K562 (cell line): ENCODE results near the gene CSNK2A1. TPM values are rescaled to one million over a fixed set of nuclear protein-coding genes. Genes with fewer than 3 reads are reported as not detected.

ENCODE experiments used
- GTF2E2 ChIP-seq: fragments of 200-800 bp; sonication (Bioruptor generic); IDR thresholded peaks from 2 replicates; pipeline ENCODE4 v1.6.1; 2016; ENCODE audit warnings: missing genetic modification characterization, missing compliant biosample characterization
- MIER1 ChIP-seq: fragments of 450-650 bp; IDR thresholded peaks from 2 replicates; pipeline ENCODE4 v1.6.1; 2016; ENCODE audit warnings: antibody characterized with exemption, mild to moderate bottlenecking, low read depth
- NFRKB ChIP-seq: fragments of 450-650 bp; IDR thresholded peaks from 2 replicates; pipeline ENCODE4 v1.6.1; 2016; ENCODE audit warnings: low read depth
- NONO ChIP-seq, 2 experiments: fragments of 200-400 bp in 1 of 2; fragments of 450-650 bp in 1 of 2; formaldehyde crosslinking in 1 of 2; IDR thresholded peaks; 2 replicates each; pipeline ENCODE4 v1.6.1; 2017; ENCODE audit warnings: low read depth in 2 of 2, mild to moderate bottlenecking in 2 of 2, moderate library complexity in 2 of 2, low read length in 1 of 2
- RB1 ChIP-seq: fragments of 450-650 bp; IDR thresholded peaks from 2 replicates; pipeline ENCODE4 v1.6.1; 2017; ENCODE audit warnings: low read depth, mild to moderate bottlenecking
- SMAD3 ChIP-seq: fragments of 450-650 bp; formaldehyde crosslinking; conservative IDR thresholded peaks from 2 replicates; pipeline ENCODE4 v1.4.0; 2020; ENCODE audit warnings: mild to moderate bottlenecking
- TAF9B ChIP-seq: fragments of 450-650 bp; IDR thresholded peaks from 2 replicates; pipeline ENCODE4 v1.6.1; 2018; ENCODE audit warnings: mild to moderate bottlenecking; ENCODE audit not compliant: partially characterized antibody
- ZNF561 ChIP-seq: fragments of 450-650 bp; formaldehyde crosslinking; conservative IDR thresholded peaks from 2 replicates; pipeline ENCODE4 v1.4.0; 2020; ENCODE audit warnings: mild to moderate bottlenecking, moderate library complexity
- polyA plus RNA-seq, 8 experiments: library from polyadenylated mRNA; depleted of rRNA in 4 of 8; stranded (reverse) in 5 of 8; unstranded in 3 of 8; fragments of >200 nt; fragmentation: Nextera tagmentation in 2 of 8; fragmentation: Illumina TruSeq in 1 of 8; extraction: Ambion mirVana in 2 of 8; extraction: Trizol in 1 of 8; gene quantifications; 2 replicates each; pipeline versions ENCODE4 v1.2.1 to v1.2.3, GENCODE V29; 2011 to 2014; ENCODE audit warnings: inconsistent platforms in 1 of 8, missing spikeins in 1 of 8
- total RNA-seq, 7 experiments: library from RNA; depleted of rRNA in 6 of 7; stranded (reverse); fragments of >200 nt in 6 of 7; fragmentation: Illumina TruSeq in 2 of 7; extraction: Trizol in 2 of 7; gene quantifications; 2 replicates each; pipeline versions ENCODE4 v1.2.1 to v1.2.3, GENCODE V29; 2011 to 2021; ENCODE audit warnings: low replicate concordance in 1 of 7
- TF ChIP-seq, protein P1 (sequence below), 2 experiments: fragments of 450-650 bp; formaldehyde crosslinking in 1 of 2; IDR thresholded peaks; 2 replicates each; pipeline versions ENCODE4 v1.4.0 to v1.6.1; 2014 to 2020; ENCODE audit warnings: mild to moderate bottlenecking in 2 of 2, borderline replicate concordance in 1 of 2, low read depth in 1 of 2
- TF ChIP-seq, protein P2 (sequence below), 2 experiments: fragments of 450-650 bp; IDR thresholded peaks; 2 replicates each; pipeline ENCODE4 v1.6.1; 2016; ENCODE audit warnings: mild to moderate bottlenecking in 2 of 2, borderline replicate concordance in 1 of 2, low read depth in 1 of 2, moderate library complexity in 1 of 2

CSNK2A1 gene
- total and polyA plus RNA-seq, 9 of the 15 experiments (the other 6 are each of a cell fraction or from before 2014, with no cell fraction given), result 71.0 to 251 (median 103) TPM

DNA sequence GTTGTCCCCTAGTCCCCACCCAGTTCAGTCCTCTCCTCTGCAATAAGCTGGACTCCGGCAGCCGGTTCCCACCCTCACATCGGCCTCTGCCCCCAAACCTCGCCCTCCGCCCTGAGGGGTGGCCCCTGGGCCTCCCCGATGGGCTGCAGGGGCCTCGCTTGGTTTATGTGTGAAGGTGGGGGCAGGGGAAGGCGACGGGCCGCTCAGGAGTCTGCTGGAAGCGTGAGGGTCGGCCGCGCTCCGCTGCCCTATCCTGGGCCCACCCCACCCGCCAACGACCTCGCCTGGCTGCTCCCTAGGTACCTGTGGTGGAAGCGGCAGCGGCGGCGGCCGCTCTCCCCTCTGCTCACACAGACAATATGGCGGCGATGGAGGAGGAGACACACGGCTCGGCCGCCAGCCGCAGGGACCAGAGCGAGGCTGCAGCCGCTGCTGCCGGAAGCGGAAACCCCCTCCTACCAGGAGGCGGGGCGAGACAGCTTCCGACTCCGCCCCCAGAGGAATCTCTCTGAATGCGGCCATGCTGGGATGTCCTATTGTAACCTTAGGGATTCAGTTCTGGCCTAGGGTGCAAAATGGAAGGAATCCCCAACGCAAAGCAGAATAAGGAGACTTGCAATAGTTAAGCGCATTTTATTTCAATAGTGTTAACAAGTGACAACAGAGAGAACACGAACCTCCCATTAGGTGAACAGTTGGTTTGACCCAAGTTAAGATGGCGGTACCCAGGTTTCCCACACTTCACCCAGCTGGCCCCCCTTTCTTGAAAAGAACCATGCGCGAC lies at the start of gene CSNK2A1 (continued):
- TF ChIP-seq, protein P1, sequence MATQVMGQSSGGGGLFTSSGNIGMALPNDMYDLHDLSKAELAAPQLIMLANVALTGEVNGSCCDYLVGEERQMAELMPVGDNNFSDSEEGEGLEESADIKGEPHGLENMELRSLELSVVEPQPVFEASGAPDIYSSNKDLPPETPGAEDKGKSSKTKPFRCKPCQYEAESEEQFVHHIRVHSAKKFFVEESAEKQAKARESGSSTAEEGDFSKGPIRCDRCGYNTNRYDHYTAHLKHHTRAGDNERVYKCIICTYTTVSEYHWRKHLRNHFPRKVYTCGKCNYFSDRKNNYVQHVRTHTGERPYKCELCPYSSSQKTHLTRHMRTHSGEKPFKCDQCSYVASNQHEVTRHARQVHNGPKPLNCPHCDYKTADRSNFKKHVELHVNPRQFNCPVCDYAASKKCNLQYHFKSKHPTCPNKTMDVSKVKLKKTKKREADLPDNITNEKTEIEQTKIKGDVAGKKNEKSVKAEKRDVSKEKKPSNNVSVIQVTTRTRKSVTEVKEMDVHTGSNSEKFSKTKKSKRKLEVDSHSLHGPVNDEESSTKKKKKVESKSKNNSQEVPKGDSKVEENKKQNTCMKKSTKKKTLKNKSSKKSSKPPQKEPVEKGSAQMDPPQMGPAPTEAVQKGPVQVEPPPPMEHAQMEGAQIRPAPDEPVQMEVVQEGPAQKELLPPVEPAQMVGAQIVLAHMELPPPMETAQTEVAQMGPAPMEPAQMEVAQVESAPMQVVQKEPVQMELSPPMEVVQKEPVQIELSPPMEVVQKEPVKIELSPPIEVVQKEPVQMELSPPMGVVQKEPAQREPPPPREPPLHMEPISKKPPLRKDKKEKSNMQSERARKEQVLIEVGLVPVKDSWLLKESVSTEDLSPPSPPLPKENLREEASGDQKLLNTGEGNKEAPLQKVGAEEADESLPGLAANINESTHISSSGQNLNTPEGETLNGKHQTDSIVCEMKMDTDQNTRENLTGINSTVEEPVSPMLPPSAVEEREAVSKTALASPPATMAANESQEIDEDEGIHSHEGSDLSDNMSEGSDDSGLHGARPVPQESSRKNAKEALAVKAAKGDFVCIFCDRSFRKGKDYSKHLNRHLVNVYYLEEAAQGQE (IDR thresholded peaks at IDR 0.05; ENCODE audit: borderline replicate concordance), result no peak
- TF ChIP-seq, protein P1 (CRISPR knock-in tag; IDR thresholded peaks at IDR 0.05; ENCODE audit: low read depth), result no peak
- TF ChIP-seq, protein P2, sequence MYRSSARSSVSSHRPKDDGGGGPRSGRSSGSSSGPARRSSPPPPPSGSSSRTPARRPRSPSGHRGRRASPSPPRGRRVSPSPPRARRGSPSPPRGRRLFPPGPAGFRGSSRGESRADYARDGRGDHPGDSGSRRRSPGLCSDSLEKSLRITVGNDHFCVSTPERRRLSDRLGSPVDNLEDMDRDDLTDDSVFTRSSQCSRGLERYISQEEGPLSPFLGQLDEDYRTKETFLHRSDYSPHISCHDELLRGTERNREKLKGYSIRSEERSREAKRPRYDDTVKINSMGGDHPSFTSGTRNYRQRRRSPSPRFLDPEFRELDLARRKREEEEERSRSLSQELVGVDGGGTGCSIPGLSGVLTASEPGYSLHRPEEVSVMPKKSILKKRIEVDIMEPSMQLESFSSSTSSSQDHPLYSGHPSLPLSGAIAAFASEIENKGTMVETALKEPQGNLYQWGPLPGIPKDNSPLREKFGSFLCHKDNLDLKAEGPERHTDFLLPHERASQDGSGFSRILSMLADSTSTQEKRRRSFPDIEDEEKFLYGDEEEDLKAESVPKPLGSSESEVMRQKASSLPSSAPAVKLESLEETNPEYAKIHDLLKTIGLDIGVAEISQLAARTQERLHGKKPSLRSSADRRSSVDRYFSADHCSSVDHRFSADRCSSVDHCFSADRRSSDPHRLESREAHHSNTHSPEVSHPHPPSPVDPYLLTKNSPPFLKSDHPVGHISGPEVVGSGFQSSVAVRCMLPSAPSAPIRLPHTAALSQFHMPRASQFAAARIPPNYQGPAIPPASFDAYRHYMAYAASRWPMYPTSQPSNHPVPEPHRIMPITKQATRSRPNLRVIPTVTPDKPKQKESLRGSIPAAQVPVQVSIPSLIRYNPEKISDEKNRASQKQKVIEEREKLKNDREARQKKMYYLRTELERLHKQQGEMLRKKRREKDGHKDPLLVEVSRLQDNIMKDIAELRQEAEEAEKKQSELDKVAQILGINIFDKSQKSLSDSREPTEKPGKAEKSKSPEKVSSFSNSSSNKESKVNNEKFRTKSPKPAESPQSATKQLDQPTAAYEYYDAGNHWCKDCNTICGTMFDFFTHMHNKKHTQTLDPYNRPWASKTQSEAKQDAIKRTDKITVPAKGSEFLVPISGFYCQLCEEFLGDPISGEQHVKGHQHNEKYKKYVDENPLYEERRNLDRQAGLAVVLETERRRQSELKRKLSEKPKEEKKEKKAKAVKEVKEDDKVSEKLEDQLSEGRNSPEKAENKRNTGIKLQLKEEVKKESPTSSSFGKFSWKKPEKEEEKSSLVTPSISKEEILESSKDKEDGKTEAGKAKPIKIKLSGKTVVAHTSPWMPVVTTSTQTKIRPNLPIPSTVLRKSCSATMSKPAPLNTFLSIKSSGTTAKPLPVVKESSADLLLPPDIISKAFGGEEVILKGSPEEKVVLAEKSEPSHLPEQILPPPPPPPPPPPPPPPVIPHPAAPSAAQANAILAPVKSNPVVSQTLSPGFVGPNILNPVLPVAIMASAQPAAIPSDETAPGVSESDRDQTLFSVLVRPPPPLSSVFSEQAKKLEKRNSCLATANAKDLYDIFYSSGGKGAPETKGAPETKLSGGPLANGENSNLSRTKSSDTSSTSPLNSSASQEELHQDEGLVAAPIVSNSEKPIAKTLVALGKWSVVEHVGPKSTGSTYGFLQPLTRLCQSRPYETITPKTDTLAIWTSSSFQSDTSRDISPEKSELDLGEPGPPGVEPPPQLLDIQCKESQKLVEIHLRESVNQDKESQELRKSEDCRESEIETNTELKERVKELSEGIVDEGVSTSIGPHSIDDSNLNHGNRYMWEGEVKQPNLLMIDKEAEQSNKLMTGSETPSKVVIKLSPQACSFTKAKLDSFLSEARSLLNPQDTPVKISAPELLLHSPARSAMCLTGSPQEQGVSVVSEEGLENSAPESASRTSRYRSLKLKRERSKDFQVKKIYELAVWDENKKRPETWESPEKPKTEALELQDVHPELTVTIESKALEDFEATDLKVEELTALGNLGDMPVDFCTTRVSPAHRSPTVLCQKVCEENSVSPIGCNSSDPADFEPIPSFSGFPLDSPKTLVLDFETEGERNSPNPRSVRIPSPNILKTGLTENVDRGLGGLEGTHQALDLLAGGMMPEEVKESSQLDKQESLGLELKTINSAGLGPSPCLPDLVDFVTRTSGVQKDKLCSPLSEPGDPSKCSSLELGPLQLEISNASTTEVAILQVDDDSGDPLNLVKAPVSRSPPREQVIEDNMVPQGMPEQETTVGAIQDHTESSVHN (IDR thresholded peaks at IDR 0.05; ENCODE audit: borderline replicate concordance in 1 of 2, low read depth in 1 of 2), result no peak
- TF ChIP-seq MIER1 (no peak; the same call in 1 of the 2 replicates), SMAD3 (peak; percentile 42; the same call in 1 of the 2 replicates), TAF9B (peak; percentile 55), RB1 (0 out of 2 replicates have a peak, but pooled peaks have one; percentile 38), NONO (IDR thresholded peaks at IDR 0.05; ENCODE audit: low read depth in 2 of 2, low read length in 1 of 2) (peak in 1 of 2 experiments; percentile 98; a peak in 2 of 4 replicates), ZNF561 (CRISPR knock-in tag) (no peak), NFRKB (peak; percentile 89; the same call in 1 of the 2 replicates), GTF2E2 (tag) (no peak)
